Loucy (cell line): ENCODE data around the gene STAT5B.
"Not testable (repeated sequence)": the region's sequence is repeated elsewhere in the genome, so short reads cannot be mapped to it uniquely, and the experiment has no call there.

Experiments
- H2AFZ ChIP-seq: fragments of 200-600 bp; sonication (generic); 2 replicates; pipeline ENCODE4 v1.6.0; 2016; ENCODE audit warnings: antibody characterized with exemption, mild to moderate bottlenecking, low read length, moderate library complexity
- H3F3A ChIP-seq: fragments of 200-600 bp; 2 replicates; pipeline ENCODE4 v1.6.0; 2016; ENCODE audit warnings: antibody characterized with exemption, low read depth, mild to moderate bottlenecking
- H3K27me3 ChIP-seq: fragments of 200-600 bp; sonication (generic); 2 replicates; pipeline ENCODE4 v1.6.1; 2014; ENCODE audit warnings: low read length, mild to moderate bottlenecking; ENCODE audit not compliant: insufficient read depth, poor library complexity, severe bottlenecking
- H3K36me3 ChIP-seq: fragments of 200-600 bp; sonication (generic); 2 replicates; pipeline ENCODE4 v1.6.1; 2016; ENCODE audit warnings: low read length; ENCODE audit not compliant: insufficient read depth
- H3K4me1 ChIP-seq: fragments of 200-600 bp; sonication (generic); 2 replicates; pipeline ENCODE4 v1.5.1; 2014; ENCODE audit warnings: low read length, mild to moderate bottlenecking; ENCODE audit not compliant: insufficient read depth, poor library complexity, severe bottlenecking
- H3K4me2 ChIP-seq: fragments of 200-600 bp; sonication (generic); 2 replicates; pipeline ENCODE4 v1.6.0; 2014; ENCODE audit warnings: antibody characterized with exemption, low read length, low read depth, mild to moderate bottlenecking; ENCODE audit not compliant: poor library complexity, severe bottlenecking
- H3K4me3 ChIP-seq: fragments of 200-600 bp; sonication (generic); 2 replicates; pipeline ENCODE4 v1.5.1; 2014; ENCODE audit warnings: low read length, mild to moderate bottlenecking, mixed read lengths; ENCODE audit not compliant: poor library complexity, severe bottlenecking
- H3K79me2 ChIP-seq: fragments of 200-600 bp; sonication (generic); 2 replicates; pipeline ENCODE4 v1.6.1; 2014; ENCODE audit warnings: low read length; ENCODE audit not compliant: insufficient read depth
- H3K9ac ChIP-seq: fragments of 200-600 bp; sonication (generic); 2 replicates; pipeline ENCODE4 v1.6.0; 2014; ENCODE audit warnings: mild to moderate bottlenecking, low read depth, low read length, moderate library complexity; ENCODE audit not compliant: poor library complexity, severe bottlenecking
- H3K9me2 ChIP-seq: fragments of 200-600 bp; sonication (generic); replicated peaks from 2 replicates; pipeline ENCODE4 v1.6.1; 2016; ENCODE audit warnings: low read depth, low read length, mixed read lengths
- H3K9me3 ChIP-seq: fragments of 200-600 bp; sonication (generic); 2 replicates; pipeline ENCODE4 v1.6.1; 2014; ENCODE audit warnings: mild to moderate bottlenecking, antibody characterized with exemption, low read length, low read depth; ENCODE audit not compliant: insufficient read depth
- H4K20me1 ChIP-seq: fragments of 200-600 bp; sonication (generic); 2 replicates; pipeline ENCODE4 v1.6.0; 2014; ENCODE audit warnings: antibody characterized with exemption, low read length, mild to moderate bottlenecking; ENCODE audit not compliant: insufficient read depth, poor library complexity, severe bottlenecking
- CTCF ChIP-seq: fragments of 200-600 bp; sonication (generic); conservative IDR thresholded peaks from 2 replicates; pipeline ENCODE4 v1.5.1; 2014; ENCODE audit warnings: mild to moderate bottlenecking, antibody characterized with exemption, low read length
- EZH2phosphoT487 ChIP-seq: fragments of 200-600 bp; IDR thresholded peaks from 2 replicates; pipeline ENCODE4 v1.6.1; 2018; ENCODE audit warnings: antibody characterized with exemption, mild to moderate bottlenecking, moderate library complexity, borderline replicate concordance

Gene STAT5B

GRCh38 chr17:42212382-42212781 is 63.8 kb downstream of the STAT5B start:
- TF ChIP-seq CTCF (no peak), EZH2phosphoT487 (no peak)
- Histone ChIP-seq H3K9me2 (no peaks in the 10 kb centered on the region), H3K4me2 (no peak overlapping the region), H3F3A (no peaks in the 10 kb centered on the region), H3K9me3 (no peaks in the 10 kb centered on the region), H3K4me3 (no peak overlapping the region), H3K9ac (no peak overlapping the region), H3K36me3 (peaks cover 90% of the 10 kb centered on the region), H3K4me1 (no peaks in the 10 kb centered on the region), H2AFZ (no peak overlapping the region), H3K27me3 (no peaks in the 10 kb centered on the region), H4K20me1 (no peaks in the 10 kb centered on the region), H3K79me2 (no peaks in the 10 kb centered on the region)

GRCh38 chr17:42211921-42212341 is 64.3 kb downstream of the STAT5B start:
- H3K27me3 ChIP-seq, H3K4me1 ChIP-seq, H3K79me2 ChIP-seq, H3K4me3 ChIP-seq, H3K9me2 ChIP-seq, H2AFZ ChIP-seq, H3K4me2 ChIP-seq, H3K9me3 ChIP-seq, H4K20me1 ChIP-seq, H3F3A ChIP-seq, H3K9ac ChIP-seq: not testable (repeated sequence)
- H3K36me3 ChIP-seq, result peaks cover 90% of the 10 kb centered on the region

GRCh38 chr17:42210046-42210445 is 66.1 kb downstream of the STAT5B start:
- Histone ChIP-seq H3K36me3 (peaks cover 87% of the 10 kb centered on the region), H3F3A (no peaks in the 10 kb centered on the region), H4K20me1 (no peaks in the 10 kb centered on the region), H2AFZ (no peak overlapping the region), H3K9ac (no peak overlapping the region), H3K9me2 (no peaks in the 10 kb centered on the region), H3K4me3 (no peak overlapping the region), H3K4me2 (no peak overlapping the region), H3K4me1 (no peaks in the 10 kb centered on the region), H3K9me3 (no peaks in the 10 kb centered on the region), H3K27me3 (no peaks in the 10 kb centered on the region), H3K79me2 (no peaks in the 10 kb centered on the region)
- TF ChIP-seq CTCF, result no peak
- no peak for TF ChIP-seq EZH2phosphoT487

- not testable (repeated sequence) for H3K9ac ChIP-seq, H3F3A ChIP-seq, H3K9me3 ChIP-seq, H2AFZ ChIP-seq, H3K27me3 ChIP-seq, H3K9me2 ChIP-seq, H4K20me1 ChIP-seq, H3K79me2 ChIP-seq, H3K4me2 ChIP-seq, H3K4me3 ChIP-seq, H3K4me1 ChIP-seq
- H3K36me3 ChIP-seq, result peaks cover 91% of the 10 kb centered on the region; the same call in 1 of the 2 replicates
These were observed 70.0 kb downstream of the STAT5B start for GRCh38 chr17:42206153-42206612.
